Erythroblast (primary cell): ENCODE measurements around the gene UBA1.

Experiments used
- GATA1 ChIP-seq: IDR thresholded peaks from 2 replicates; pipeline ENCODE4 v1.6.1; 2011; ENCODE audit warnings: low read depth, mild to moderate bottlenecking, control low read depth, low read length, moderate library complexity
- POLR2A ChIP-seq: IDR thresholded peaks from 2 replicates; pipeline ENCODE4 v1.6.1; 2011; ENCODE audit warnings: mild to moderate bottlenecking, low read length

DNA sequence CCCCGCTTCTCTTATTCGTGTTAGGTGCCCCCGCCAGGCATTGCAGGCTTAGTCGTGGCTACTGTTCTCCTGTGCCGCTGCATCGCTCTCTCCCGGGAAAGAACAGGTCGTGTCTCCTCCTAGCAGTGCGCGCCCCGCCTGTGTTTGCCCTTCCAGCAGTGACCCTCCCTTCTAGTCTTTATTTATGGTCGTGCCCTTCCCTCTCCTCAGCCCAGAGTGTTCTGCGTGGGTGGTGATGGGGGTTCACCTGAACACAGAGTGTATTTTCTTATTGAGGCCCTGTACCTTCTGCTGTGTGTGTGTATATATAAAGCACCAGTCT lies 54.3 kb downstream of the UBA1 start:
- TF ChIP-seq POLR2A (no peak), GATA1 (no peak)
